DMS 273 (cell line): ENCODE data around the gene FSTL5.
A peak's percentile ranks its signal among the peaks of the same experiment; 100 is the strongest.
"Not testable (repeated sequence)": the region's sequence is repeated elsewhere in the genome, so short reads cannot be mapped to it uniquely, and the experiment has no call there.

Experiments used
- DNase-seq: peaks from one replicate; lab custom pipeline; 2025; ENCODE audit not compliant: unreplicated experiment; lab: John Stamatoyannopoulos, UW

The FSTL5 gene

GRCh38 chr4:162104459-162105124, 59.2 kb downstream of the FSTL5 start:
- DNase-seq: no peak

GRCh38 chr4:162103908-162104307, 59.9 kb downstream of the FSTL5 start:
- not testable (repeated sequence) for DNase-seq

GRCh38 chr4:162102713-162103112, 61.1 kb downstream of the FSTL5 start:
- no peak for DNase-seq

GRCh38 chr4:162101337-162101736, 62.5 kb downstream of the FSTL5 start:
- no peak for DNase-seq

GRCh38 chr4:162075726-162076125, 88.1 kb downstream of the FSTL5 start:
- DNase-seq: no peak

GRCh38 chr4:162061214-162061613, 102.6 kb downstream of the FSTL5 start:
- peak; percentile 41 for DNase-seq

- peak; percentile 15 for DNase-seq
Measured at GRCh38 chr4:162059656-162060055, 104.1 kb downstream of the FSTL5 start.

- DNase-seq: peak; percentile 83
Measured at GRCh38 chr4:162056990-162057389, 106.8 kb downstream of the FSTL5 start.

- no peak for DNase-seq
Measured at GRCh38 chr4:162046135-162046534, 117.7 kb downstream of the FSTL5 start.

GRCh38 chr4:162038112-162038511, 125.7 kb downstream of the FSTL5 start:
- no peak for DNase-seq

- DNase-seq: peak; percentile 41
Measured at GRCh38 chr4:162017863-162018262, 145.9 kb downstream of the FSTL5 start.

- DNase-seq: peak; percentile 75
Measured at GRCh38 chr4:162016991-162017390, 146.8 kb downstream of the FSTL5 start.

- peak; percentile 46 for DNase-seq
Measured at GRCh38 chr4:162016219-162016618, 147.6 kb downstream of the FSTL5 start.

GRCh38 chr4:162015090-162015489, 148.7 kb downstream of the FSTL5 start:
- peak; percentile 23 for DNase-seq

GRCh38 chr4:162011089-162011488, 152.7 kb downstream of the FSTL5 start:
- DNase-seq: peak; percentile 80

- peak; percentile 16 for DNase-seq
Measured at GRCh38 chr4:162010362-162010761, 153.4 kb downstream of the FSTL5 start.

- no peak for DNase-seq
Measured at GRCh38 chr4:161992317-161992716, 171.5 kb downstream of the FSTL5 start.

GRCh38 chr4:161991811-161992210, 172.0 kb downstream of the FSTL5 start:
- no peak for DNase-seq

GRCh38 chr4:161990721-161991120, 173.1 kb downstream of the FSTL5 start:
- no peak for DNase-seq

GRCh38 chr4:161988946-161989345, 174.9 kb downstream of the FSTL5 start:
- no peak for DNase-seq

GRCh38 chr4:161987611-161988010, 176.2 kb downstream of the FSTL5 start:
- DNase-seq: no peak

GRCh38 chr4:161952382-161952781, 211.4 kb downstream of the FSTL5 start:
- no peak for DNase-seq
